K562 (cell line): ENCODE results near the gene CIART. TPM values are rescaled to one million over a fixed set of nuclear protein-coding genes. Genes with fewer than 3 reads are reported as not detected.
A peak's percentile ranks its signal among the peaks of the same experiment; 100 is the strongest.

Experiments
- CBFB ChIP-seq: sonication (generic); formaldehyde crosslinking; IDR thresholded peaks from 2 replicates; pipeline ENCODE4 v1.4.0; 2020; ENCODE audit warnings: mild to moderate bottlenecking, missing genetic modification reagents
- CHD4 ChIP-seq: fragments of 200-600 bp; sonication (generic); IDR thresholded peaks from 3 replicates; pipeline ENCODE4 v1.6.1; 2012; ENCODE audit warnings: low read depth, mild to moderate bottlenecking, mixed read lengths, low read length, inconsistent platforms; ENCODE audit not compliant: insufficient read depth, insufficient replicate concordance, poor library complexity, severe bottlenecking
- ELF2 ChIP-seq: fragments of 250-450 bp; sonication (Bioruptor Pico); IDR thresholded peaks from 2 replicates; pipeline ENCODE4 v1.5.0; 2021; ENCODE audit warnings: mild to moderate bottlenecking
- GTF2F1 ChIP-seq: IDR thresholded peaks from 2 replicates; pipeline ENCODE4 v1.6.1; 2011; ENCODE audit warnings: low read depth, low read length, improper control_type of control experiment
- MXI1 ChIP-seq: IDR thresholded peaks from 2 replicates; pipeline ENCODE4 v1.6.1; 2011; ENCODE audit warnings: low read depth, mild to moderate bottlenecking, improper control_type of control experiment, low read length
- NFIX ChIP-seq: fragments of 250-450 bp; sonication (Bioruptor Pico); IDR thresholded peaks from 2 replicates; pipeline ENCODE4 v1.4.0; 2020; ENCODE audit warnings: low read depth, mild to moderate bottlenecking, moderate library complexity
- NR2C1 ChIP-seq, 2 experiments: fragments of 450-650 bp; IDR thresholded peaks; 2 replicates each; pipeline ENCODE4 v1.6.1; 2017; ENCODE audit warnings: mild to moderate bottlenecking in 2 of 2, antibody characterized with exemption in 1 of 2, inconsistent platforms in 1 of 2, missing compliant biosample characterization in 1 of 2, missing genetic modification characterization in 1 of 2
- NR2C2 ChIP-seq, 2 experiments: fragments of 200-800 bp in 1 of 2; sonication (Bioruptor generic) in 1 of 2; sonication (generic) in 1 of 2; formaldehyde crosslinking in 1 of 2; IDR thresholded peaks; 2 replicates each; pipeline versions ENCODE4 v1.6.1 to v1.8.0; 2016 to 2022; ENCODE audit warnings: mild to moderate bottlenecking in 1 of 2, missing compliant biosample characterization in 1 of 2, missing genetic modification characterization in 1 of 2, missing genetic modification reagents in 1 of 2
- PTTG1 ChIP-seq: fragments of 450-650 bp; IDR thresholded peaks from 2 replicates; pipeline ENCODE4 v1.6.1; 2016; ENCODE audit warnings: low read depth, mild to moderate bottlenecking, missing genetic modification characterization, missing compliant biosample characterization
- SIX5 ChIP-seq, 2 experiments: IDR thresholded peaks; 2 replicates each; pipeline ENCODE4 v1.6.1; 2011; ENCODE audit warnings: low read length in 2 of 2, borderline replicate concordance in 1 of 2, low read depth in 1 of 2, mild to moderate bottlenecking in 1 of 2, moderate library complexity in 1 of 2; ENCODE audit not compliant: insufficient read depth in 1 of 2
- ZFX ChIP-seq: sonication (generic); formaldehyde crosslinking; IDR thresholded peaks from 2 replicates; pipeline ENCODE4 v1.8.0; 2022; ENCODE audit warnings: mild to moderate bottlenecking, missing genetic modification reagents, moderate library complexity
- ZNF197 ChIP-seq: fragments of 200-800 bp; sonication (Bioruptor generic); IDR thresholded peaks from 2 replicates; pipeline ENCODE4 v1.6.1; 2016; ENCODE audit warnings: low read depth, missing genetic modification characterization, missing compliant biosample characterization
- ZNF282 ChIP-seq: sonication (generic); formaldehyde crosslinking; IDR thresholded peaks from 2 replicates; pipeline ENCODE4 v1.8.1; 2023; ENCODE audit warnings: missing genetic modification reagents
- ZNF324 ChIP-seq: fragments of 250-450 bp; sonication (Bioruptor Pico); IDR thresholded peaks from 2 replicates; pipeline ENCODE4 v1.4.0; 2020; ENCODE audit warnings: mild to moderate bottlenecking
- ZNF507 ChIP-seq: conservative IDR thresholded peaks from 2 replicates; pipeline ENCODE4 v1.6.1; 2017; ENCODE audit warnings: missing genetic modification characterization, missing compliant biosample characterization
- ZNF583 ChIP-seq: fragments of 250-450 bp; sonication (Bioruptor Pico); IDR thresholded peaks from 2 replicates; pipeline ENCODE4 v1.4.0; 2020
- ZNF644 ChIP-seq: fragments of 200-800 bp; sonication (Bioruptor generic); IDR thresholded peaks from 2 replicates; pipeline ENCODE4 v1.6.1; 2016; ENCODE audit warnings: low read depth, missing genetic modification characterization, missing compliant biosample characterization
- ZNF766 ChIP-seq: fragments of 200-800 bp; sonication (Bioruptor generic); conservative IDR thresholded peaks from 2 replicates; pipeline ENCODE4 v1.6.1; 2016; ENCODE audit warnings: missing genetic modification characterization, missing compliant biosample characterization
- polyA plus RNA-seq, 8 experiments: library from polyadenylated mRNA; depleted of rRNA in 4 of 8; stranded (reverse) in 5 of 8; unstranded in 3 of 8; fragments of >200 nt; fragmentation: Nextera tagmentation in 2 of 8; fragmentation: Illumina TruSeq in 1 of 8; extraction: Ambion mirVana in 2 of 8; extraction: Trizol in 1 of 8; gene quantifications; 2 replicates each; pipeline versions ENCODE4 v1.2.1 to v1.2.3, GENCODE V29; 2011 to 2014; ENCODE audit warnings: inconsistent platforms in 1 of 8, missing spikeins in 1 of 8
- total RNA-seq, 7 experiments: library from RNA; depleted of rRNA in 6 of 7; stranded (reverse); fragments of >200 nt in 6 of 7; fragmentation: Illumina TruSeq in 2 of 7; extraction: Trizol in 2 of 7; gene quantifications; 2 replicates each; pipeline versions ENCODE4 v1.2.1 to v1.2.3, GENCODE V29; 2011 to 2021; ENCODE audit warnings: low replicate concordance in 1 of 7
- TF ChIP-seq, protein P1 (sequence below), 2 experiments: fragments of 250-450 bp in 1 of 2; fragments of 450-650 bp in 1 of 2; sonication (Bioruptor Pico) in 1 of 2; IDR thresholded peaks; 2 replicates each; pipeline versions ENCODE4 v1.6.1 to v1.8.0; 2016 to 2021; ENCODE audit warnings: mild to moderate bottlenecking in 2 of 2, moderate library complexity in 2 of 2, missing compliant biosample characterization in 1 of 2, missing genetic modification characterization in 1 of 2
- TF ChIP-seq, protein P2 (sequence below): fragments of 250-450 bp; sonication (Bioruptor Pico); IDR thresholded peaks from 2 replicates; pipeline ENCODE4 v1.5.0; 2020; ENCODE audit warnings: mild to moderate bottlenecking

CIART gene
- total and polyA plus RNA-seq, 9 of the 15 experiments (the other 6 are each of a cell fraction or from before 2014, with no cell fraction given) = 0.07 to 0.35 (median 0.19) TPM; not detected in 2

GRCh38 chr1:150234566-150235293 lies 47.6 kb upstream of the CIART start (continued):
- no peak for TF ChIP-seq NR2C1 (IDR thresholded peaks at IDR 0.05)
- TF ChIP-seq NR2C1 (tag; IDR thresholded peaks at IDR 0.05) = no peak
- TF ChIP-seq ZNF766 = 0 out of 2 replicates have a peak, but pooled peaks have one; percentile 51
- TF ChIP-seq ZNF644 (tag) = no peak
- TF ChIP-seq, protein P1, sequence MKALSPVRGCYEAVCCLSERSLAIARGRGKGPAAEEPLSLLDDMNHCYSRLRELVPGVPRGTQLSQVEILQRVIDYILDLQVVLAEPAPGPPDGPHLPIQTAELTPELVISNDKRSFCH (CRISPR knock-in tag; IDR thresholded peaks at IDR 0.05) = no peak
- TF ChIP-seq, protein P1 (tag; IDR thresholded peaks at IDR 0.05) = no peak
- no peak for TF ChIP-seq SIX5 (IDR thresholded peaks at IDR 0.05; ENCODE audit: borderline replicate concordance in 1 of 2, insufficient read depth in 1 of 2, low read depth in 1 of 2, low read length in 2 of 2)
- TF ChIP-seq ZNF282 = 0 out of 2 replicates have a peak, but pooled peaks have one; percentile 85
- TF ChIP-seq ZNF324 (CRISPR knock-in tag) = no peak
- TF ChIP-seq ZNF197 (CRISPR knock-in tag) = no peak; the same call in 1 of the 2 replicates
- no peak for TF ChIP-seq NR2C2 (CRISPR knock-in tag; IDR thresholded peaks at IDR 0.05)
- peak; percentile 55; the same call in 1 of the 2 replicates for TF ChIP-seq NR2C2 (tag; IDR thresholded peaks at IDR 0.05)
- TF ChIP-seq, protein P2, sequence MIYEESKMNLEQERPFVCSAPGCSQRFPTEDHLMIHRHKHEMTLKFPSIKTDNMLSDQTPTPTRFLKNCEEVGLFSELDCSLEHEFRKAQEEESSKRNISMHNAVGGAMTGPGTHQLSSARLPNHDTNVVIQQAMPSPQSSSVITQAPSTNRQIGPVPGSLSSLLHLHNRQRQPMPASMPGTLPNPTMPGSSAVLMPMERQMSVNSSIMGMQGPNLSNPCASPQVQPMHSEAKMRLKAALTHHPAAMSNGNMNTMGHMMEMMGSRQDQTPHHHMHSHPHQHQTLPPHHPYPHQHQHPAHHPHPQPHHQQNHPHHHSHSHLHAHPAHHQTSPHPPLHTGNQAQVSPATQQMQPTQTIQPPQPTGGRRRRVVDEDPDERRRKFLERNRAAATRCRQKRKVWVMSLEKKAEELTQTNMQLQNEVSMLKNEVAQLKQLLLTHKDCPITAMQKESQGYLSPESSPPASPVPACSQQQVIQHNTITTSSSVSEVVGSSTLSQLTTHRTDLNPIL (CRISPR knock-in tag) = no peak
- TF ChIP-seq ELF2 = no peak
- no peak for TF ChIP-seq CBFB (CRISPR knock-in tag)
- TF ChIP-seq ZNF583 (CRISPR knock-in tag) = no peak
- TF ChIP-seq NFIX = no peak
- TF ChIP-seq PTTG1 = no peak
- peak; percentile 38 for TF ChIP-seq ZFX (CRISPR knock-in tag)
- no peak for TF ChIP-seq CHD4
- no peak for TF ChIP-seq GTF2F1
- TF ChIP-seq ZNF507 (tag) = no peak
- no peak for TF ChIP-seq MXI1
